HG03025 (cell line): ENCODE measurements around the gene MLN.

Source experiments
- ATAC-seq: cut with Tn5 transposase; IDR thresholded peaks from one replicate; pipeline ENCODE4 v1.9.1; 2021; ENCODE audit warnings: mild to moderate bottlenecking, moderate library complexity; ENCODE audit not compliant: unreplicated experiment, low FRiP score

MLN gene

DNA sequence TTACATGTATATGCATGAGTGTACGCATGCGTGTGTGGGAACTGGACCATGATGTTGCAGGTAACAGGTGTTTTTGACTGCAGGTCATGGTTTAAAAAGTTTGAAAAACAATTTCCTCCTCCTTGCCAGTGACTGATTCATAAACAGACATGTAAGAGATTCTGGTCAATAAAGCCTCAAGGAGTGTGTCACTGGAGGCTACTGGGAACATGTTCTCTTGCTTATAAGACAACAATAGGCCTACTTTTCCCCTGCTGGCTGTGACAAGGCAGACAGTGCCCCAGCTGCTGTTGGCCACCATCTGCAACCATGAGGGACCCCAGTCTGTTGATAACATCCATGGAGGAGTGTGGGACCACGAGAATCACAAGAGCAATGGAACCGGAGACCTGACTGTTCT is 27.6 kb downstream of the MLN start:
- ATAC-seq = no peak

GRCh38 chr6:33774774-33775173 is 29.0 kb downstream of the MLN start:
- ATAC-seq = no peak

DNA sequence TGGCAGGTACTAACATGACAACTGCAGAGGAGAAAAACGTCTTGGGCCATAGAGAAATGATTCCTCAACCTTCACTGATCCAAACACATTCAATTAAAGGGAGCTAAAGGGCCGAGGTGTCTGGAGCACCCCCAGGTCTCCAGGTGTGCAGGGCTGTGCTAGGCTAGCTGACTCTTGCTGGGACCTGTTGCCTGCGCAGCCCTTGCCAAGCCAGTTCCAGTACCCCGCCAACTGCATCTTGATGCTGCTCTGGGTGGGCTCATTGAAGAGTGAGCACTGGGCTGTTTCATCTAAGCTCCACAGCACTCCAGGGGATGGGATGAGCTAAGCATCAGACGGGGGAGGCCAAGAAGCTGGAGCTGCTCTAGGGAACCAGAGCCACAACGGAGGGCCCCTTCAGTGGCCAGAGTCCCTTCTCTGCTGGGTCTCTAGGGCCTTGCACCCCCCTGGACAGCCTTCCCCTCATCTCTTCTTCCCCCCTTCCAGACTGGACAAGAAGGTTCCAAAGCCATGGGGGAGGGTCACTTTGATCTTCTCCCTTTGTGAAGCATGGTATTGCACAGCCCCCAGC is 30.8 kb downstream of the MLN start:
- ATAC-seq = no peak

DNA sequence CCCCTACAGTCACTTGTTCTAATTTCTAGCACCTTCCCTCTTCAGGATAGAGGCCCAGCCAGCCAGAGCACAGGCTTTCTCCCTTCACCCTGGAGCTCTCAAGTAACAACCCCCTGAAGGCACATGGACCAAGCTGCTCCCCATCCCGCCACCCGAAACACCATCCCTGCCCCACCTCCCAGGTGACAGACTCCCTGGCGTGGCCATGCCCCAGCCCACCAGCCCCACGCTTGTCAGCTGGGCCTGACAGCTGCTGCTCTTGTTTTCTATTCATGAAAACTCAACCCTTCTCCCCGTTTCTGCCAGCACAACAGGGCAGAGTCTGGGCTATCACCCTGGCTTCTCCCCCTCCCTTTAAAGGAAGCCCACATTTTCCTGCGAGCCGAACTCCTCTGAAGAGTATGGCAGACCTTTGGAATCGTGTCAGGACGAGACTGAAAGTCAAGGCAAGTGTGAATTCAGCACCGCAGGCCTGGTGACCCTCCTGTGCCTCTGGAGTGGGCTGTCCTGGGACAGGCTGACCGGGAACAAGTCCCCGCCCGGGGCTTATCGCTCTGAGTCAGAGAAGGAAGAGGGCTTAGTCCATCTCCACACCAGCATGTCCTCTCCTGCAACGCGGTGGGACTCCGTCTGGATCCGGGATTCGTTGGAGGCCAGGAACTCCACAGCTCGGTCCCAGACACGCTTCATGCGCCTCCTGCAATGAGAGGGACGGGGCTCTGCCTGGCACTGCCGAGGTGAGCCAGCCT is 31.5 kb downstream of the MLN start:
- no peak for ATAC-seq

DNA sequence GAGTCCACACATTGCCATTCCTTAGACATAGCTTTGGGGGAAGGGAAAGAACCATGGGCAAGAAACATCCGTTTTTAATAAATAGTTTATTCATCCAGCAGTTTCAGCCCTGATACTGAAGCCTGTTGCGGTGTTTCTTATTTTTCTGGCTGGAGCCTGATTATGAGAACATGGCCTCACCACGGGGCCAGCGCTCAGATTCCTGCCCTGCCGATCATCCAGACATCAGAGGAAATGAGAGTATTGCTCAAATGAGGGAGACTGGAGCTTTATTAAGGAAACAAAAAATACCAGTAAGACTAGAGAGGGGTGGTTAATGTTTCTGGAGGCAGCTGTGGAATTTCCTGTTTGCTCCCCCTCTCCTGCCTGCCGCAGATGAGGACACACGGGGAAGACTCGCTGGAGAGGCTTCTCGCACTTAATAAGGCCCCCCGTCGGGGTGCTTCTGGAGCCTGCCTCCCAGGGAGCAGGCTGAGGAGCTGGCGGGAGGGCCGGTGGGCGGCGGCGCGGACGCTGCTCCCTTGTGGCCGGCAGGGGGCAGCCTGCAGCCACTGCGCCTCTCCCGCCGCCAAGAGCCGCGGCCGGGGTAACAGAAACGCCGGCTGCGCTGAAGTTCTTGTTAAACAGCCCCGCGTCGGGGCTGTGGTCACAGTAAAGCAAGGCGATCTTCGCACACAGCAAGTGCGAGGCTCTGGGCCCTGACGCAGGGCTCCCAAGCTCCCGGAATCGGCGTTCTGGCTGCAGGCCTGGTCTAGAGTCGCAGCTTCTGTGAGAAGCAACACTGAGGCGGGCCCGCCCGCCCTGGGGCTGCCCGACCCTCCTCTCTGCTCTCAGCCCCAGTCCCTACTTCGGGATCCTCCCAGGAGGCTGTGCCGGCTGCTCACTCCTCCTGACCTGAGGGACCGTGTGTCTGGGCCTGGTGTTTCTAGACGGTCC is 32.4 kb downstream of the MLN start:
- no peak for ATAC-seq

DNA sequence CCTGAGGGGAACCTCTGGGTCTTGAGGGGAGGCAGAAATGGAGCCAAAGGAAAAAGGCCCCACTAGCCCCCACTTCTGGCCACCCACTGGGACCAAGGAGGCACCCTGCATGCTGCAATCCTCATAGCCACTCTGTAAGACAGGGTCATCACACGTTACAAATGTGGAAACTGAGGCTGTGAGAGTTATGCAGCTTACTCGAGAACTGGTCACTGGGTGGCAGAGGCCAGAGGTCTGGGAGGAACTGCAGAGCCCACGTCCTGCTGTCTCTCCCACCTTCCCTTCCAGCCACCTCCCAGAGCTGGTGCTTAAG is 33.0 kb downstream of the MLN start:
- no peak for ATAC-seq

GRCh38 chr6:33770124-33770832 is 33.5 kb downstream of the MLN start:
- no peak for ATAC-seq

DNA sequence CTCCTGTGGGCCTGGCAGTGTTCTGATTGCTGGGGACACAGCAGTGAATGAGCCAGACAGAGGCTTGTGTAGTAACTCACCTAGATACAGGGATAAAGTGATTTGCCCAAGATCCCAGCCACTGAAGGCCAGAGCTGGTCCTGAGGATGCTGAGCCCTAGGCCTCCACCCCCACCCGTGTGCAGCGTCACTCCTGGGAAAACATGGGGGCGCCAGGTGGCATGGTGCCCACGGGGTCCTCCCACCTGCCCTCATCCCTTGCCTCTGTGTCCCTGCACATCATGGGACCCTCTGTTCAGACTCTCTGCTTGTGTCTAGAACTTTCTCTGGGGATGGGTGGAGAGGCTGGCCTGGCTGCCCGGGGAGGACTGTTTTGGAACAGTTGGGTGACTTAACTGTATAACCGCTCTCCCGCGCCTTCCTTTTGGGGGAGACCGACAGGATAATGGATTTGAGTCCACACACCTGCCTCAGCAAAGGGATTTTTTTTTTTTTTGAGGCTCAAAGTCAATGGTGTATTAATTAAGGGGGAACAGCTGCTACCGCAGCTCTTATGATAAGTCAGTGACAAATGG is 34.5 kb downstream of the MLN start:
- ATAC-seq = no peak

DNA sequence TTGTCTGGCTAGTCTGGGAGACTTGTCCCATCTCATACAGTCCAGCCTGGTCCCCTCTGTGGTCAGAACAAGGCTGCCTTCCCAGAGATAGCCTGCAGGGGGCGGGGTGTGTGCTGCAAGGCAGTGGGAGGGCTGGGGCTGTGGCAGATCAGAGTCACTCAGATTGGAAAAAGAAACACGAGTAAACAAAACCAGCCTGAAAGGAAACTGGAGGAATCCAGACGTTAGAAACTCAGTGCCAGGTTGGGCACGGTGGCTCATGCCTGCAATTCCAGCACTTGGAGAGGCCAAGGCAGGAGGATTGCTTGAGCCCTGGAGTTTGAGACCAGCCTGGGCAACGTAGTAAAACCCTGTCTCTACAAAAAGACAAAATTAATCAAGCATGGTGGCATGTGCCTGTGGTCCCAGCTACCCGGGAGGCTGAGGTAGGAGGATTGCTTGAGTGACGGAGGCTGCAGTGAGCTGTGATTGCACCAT is 35.1 kb downstream of the MLN start:
- no peak for ATAC-seq

GRCh38 chr6:33766921-33767907 is 36.6 kb downstream of the MLN start:
- no peak for ATAC-seq

- ATAC-seq = no peak
Observed at GRCh38 chr6:33765368-33765767, 38.4 kb downstream of the MLN start.

DNA sequence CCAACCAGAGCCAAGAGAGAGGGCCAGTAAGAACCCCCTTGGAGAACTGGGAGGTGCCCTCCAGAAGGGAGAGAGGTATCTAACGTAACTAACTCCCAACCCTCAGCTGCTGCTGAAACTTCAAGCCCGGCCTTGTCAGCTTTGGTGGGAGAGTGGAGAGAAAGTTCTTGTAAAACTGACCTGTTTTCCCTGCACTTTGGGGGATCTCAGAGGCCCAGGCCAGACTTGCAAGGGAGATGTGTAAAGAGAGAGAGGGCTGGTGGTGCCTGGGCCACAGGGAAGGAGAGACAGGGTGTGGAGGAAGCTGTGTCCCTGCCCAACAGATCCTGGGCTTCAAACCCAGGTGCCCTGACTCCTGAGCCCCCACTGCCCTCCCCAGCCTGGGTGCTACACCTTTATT is 39.8 kb downstream of the MLN start:
- no peak for ATAC-seq

DNA sequence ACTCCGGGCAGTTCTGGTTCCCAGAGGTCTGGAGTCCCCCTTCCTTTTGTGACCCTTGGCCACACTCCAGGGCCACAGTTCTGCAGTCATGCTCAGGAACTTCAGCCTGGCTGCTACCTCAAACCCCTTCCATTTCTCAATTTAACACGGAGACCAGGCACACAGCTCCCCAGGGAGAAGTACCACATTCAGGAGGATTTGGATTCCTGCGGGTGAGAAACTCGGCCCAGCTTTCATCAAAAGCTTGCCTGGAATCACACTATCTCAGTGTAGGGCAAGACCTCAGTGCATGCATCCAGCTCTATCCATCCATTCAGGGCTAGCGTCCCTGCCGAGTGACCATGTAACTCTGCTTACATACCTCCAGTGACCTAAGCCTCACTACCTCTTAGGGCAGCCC is 40.3 kb downstream of the MLN start:
- no peak for ATAC-seq

DNA sequence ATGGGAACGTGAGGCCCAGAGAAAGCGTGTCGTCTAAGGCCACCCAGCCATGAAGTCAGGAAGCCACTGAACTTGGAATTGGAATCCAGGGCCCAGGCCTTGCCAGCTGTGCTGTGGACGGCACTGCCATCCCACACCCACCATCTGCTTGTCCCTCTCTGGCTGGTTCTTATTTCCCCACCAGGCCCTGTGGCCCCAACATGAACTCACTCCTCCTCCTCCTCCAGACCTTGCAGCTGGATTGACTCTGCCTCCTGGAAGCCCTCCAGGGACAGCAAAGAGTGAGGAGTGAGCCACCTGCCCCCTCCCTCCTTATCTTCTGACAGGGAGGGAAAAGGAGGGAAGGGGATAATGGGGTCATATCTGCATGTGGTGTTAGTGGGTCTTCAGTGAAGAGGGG is 41.1 kb downstream of the MLN start:
- no peak for ATAC-seq

- no peak for ATAC-seq
Observed at GRCh38 chr6:33761922-33762629, 41.7 kb downstream of the MLN start.

GRCh38 chr6:33761581-33761921 is 42.3 kb downstream of the MLN start:
- no peak for ATAC-seq

- no peak for ATAC-seq
Observed at GRCh38 chr6:33759887-33760629, 43.7 kb downstream of the MLN start.

DNA sequence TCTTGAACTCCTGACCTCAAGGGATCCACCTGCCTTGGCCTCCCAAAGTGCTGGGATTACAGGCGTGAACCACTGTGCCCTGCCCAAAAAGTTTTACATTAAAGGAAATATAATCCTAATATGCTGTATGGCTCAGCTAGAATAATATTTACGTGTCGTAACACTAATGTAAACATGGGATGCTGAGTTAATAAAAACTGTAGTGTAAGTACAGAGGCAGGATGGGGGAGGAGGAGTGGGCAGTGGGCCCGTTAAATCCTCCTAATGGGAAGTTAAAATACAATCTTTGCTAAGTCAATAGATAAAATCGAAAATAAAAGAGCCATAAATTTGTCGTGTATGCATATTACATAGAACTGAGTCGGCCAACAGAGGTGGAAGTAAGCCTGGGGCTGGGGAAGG is 45.0 kb downstream of the MLN start:
- ATAC-seq = no peak
